Choroid plexus epithelial cell (primary cell): ENCODE data around the gene FNDC3B.

ENCODE experiments used
- DNase-seq: peaks from one replicate; pipeline ENCODE4 v3.0.0-alpha.2; 2010; ENCODE audit warnings: low read depth
- H3K4me3 ChIP-seq: 2 replicates; pipeline ENCODE4 v1.5.1; 2011; ENCODE audit warnings: low read depth, mild to moderate bottlenecking, control low read depth, low read length, moderate library complexity
- CTCF ChIP-seq: conservative IDR thresholded peaks from 2 replicates; pipeline ENCODE4 v1.5.1; 2011; ENCODE audit warnings: low read depth, mild to moderate bottlenecking, control low read depth, inconsistent platforms, low read length, moderate library complexity

The FNDC3B gene

GRCh38 chr3:172170841-172171240 lies 131.5 kb downstream of the FNDC3B start:
- TF ChIP-seq CTCF: no peak
- no peak for DNase-seq

GRCh38 chr3:172171396-172172075 lies 132.2 kb downstream of the FNDC3B start:
- no peak overlapping the region for H3K4me3 ChIP-seq
- no peak for TF ChIP-seq CTCF
- DNase-seq: no peak

More at GRCh38 chr3:172170841-172171240, 131.5 kb downstream of the FNDC3B start:
- no peak overlapping the region for H3K4me3 ChIP-seq

- TF ChIP-seq CTCF: no peak
- no peak overlapping the region for H3K4me3 ChIP-seq
- DNase-seq: no peak
Observed at GRCh38 chr3:172173316-172174254, 134.2 kb downstream of the FNDC3B start.

GRCh38 chr3:172174513-172175253 lies 135.3 kb downstream of the FNDC3B start:
- no peak for TF ChIP-seq CTCF
- H3K4me3 ChIP-seq: no peak overlapping the region
- DNase-seq: peak; percentile 66

- TF ChIP-seq CTCF: no peak
- no peak overlapping the region for H3K4me3 ChIP-seq
- no peak for DNase-seq
Observed at GRCh38 chr3:172175254-172175599, 135.8 kb downstream of the FNDC3B start.

GRCh38 chr3:172176061-172176770 lies 136.8 kb downstream of the FNDC3B start:
- no peak for TF ChIP-seq CTCF
- no peak overlapping the region for H3K4me3 ChIP-seq
- DNase-seq: no peak
